Esophagus squamous epithelium (tissue), 4 donors: Measurements from ENCODE around the gene DDIT4.

Experiments used
- CTCF ChIP-seq, 6 experiments: fragments of 450-650 bp in 4 of 6; fragments of 200-600 bp in 2 of 6; sonication (generic) in 2 of 6; IDR thresholded peaks; one replicate each; pipeline ENCODE4 v1.5.1; 2016 to 2019; ENCODE audit warnings: antibody characterized with exemption in 6 of 6, mild to moderate bottlenecking in 4 of 6, moderate library complexity in 4 of 6
- POLR2A ChIP-seq, 4 donors: fragments of 450-650 bp; IDR thresholded peaks; one replicate each; pipeline ENCODE4 v1.6.1; 2017; ENCODE audit warnings: antibody characterized with exemption in 4 of 4, mild to moderate bottlenecking in 4 of 4, moderate library complexity in 3 of 4

- TF ChIP-seq CTCF (IDR thresholded peaks at IDR 0.05) (no peak), POLR2A (IDR thresholded peaks at IDR 0.05) (no peak)
These were observed 39.1 kb upstream of the DDIT4 start for GRCh38 chr10:72234560-72235095.
